OCI-LY3 (cell line): ENCODE data around the gene CRACR2B.

Experiments used
- CTCF ChIP-seq: fragments of 200-600, 300-600 bp; sonication (generic); IDR thresholded peaks from 2 replicates; pipeline ENCODE4 v1.5.1; 2014; ENCODE audit warnings: antibody characterized with exemption, low read length, low read depth
- EZH2phosphoT487 ChIP-seq: fragments of 200-600 bp; shearing (Covaris generic); IDR thresholded peaks from 2 replicates; pipeline ENCODE4 v1.6.1; 2018; ENCODE audit warnings: antibody characterized with exemption, mixed run types, low read depth

- TF ChIP-seq CTCF (no peak), EZH2phosphoT487 (no peak)
These were observed 45.2 kb upstream of the CRACR2B start for GRCh38 chr11:782264-783174.
